ENCODE measurements around the gene SPTBN1. TPM values are rescaled to one million over a fixed set of nuclear protein-coding genes. Genes with fewer than 3 reads are reported as not detected.
A peak's percentile ranks its signal among the peaks of the same experiment; 100 is the strongest.

The SPTBN1 gene
- total RNA-seq, 1 donor from 2014 or later: 214 TPM

- no peaks in the 10 kb centered on the region for H3K9me3 Mint-ChIP-seq
- DNase-seq (ENCODE audit: extremely low spot score, unreplicated experiment): no peak
- no peak for TF ChIP-seq CTCF (conservative IDR thresholded peaks at IDR 0.05)
- H3K4me3 Mint-ChIP-seq: peak overlapping the region; percentile 89
- H3K36me3 Mint-ChIP-seq: peaks cover 8% of the 10 kb centered on the region
- peaks cover 57% of the 10 kb centered on the region for H3K4me1 Mint-ChIP-seq (ENCODE audit: unreplicated experiment)
- no peaks in the 10 kb centered on the region for H3K27me3 Mint-ChIP-seq
- H3K27ac Mint-ChIP-seq: peak overlapping the region; percentile 84
Measured at GRCh38 chr2:54559006-54559445, 102.9 kb downstream of the SPTBN1 start.

GRCh38 chr2:54559593-54560145, 103.5 kb downstream of the SPTBN1 start:
- Mint-ChIP-seq H3K36me3 (peaks cover 8% of the 10 kb centered on the region), H3K4me3 (peak overlapping the region; percentile 89), H3K27ac (peak overlapping the region; percentile 84), H3K27me3 (no peaks in the 10 kb centered on the region), H3K4me1 (ENCODE audit: unreplicated experiment) (peaks cover 60% of the 10 kb centered on the region), H3K9me3 (no peaks in the 10 kb centered on the region)
- no peak for TF ChIP-seq CTCF (conservative IDR thresholded peaks at IDR 0.05)
- DNase-seq (ENCODE audit: extremely low spot score, unreplicated experiment): no peak

GRCh38 chr2:54560146-54560881, 104.2 kb downstream of the SPTBN1 start:
- TF ChIP-seq CTCF (conservative IDR thresholded peaks at IDR 0.05): peak; percentile 62
- Mint-ChIP-seq H3K27ac (peak overlapping the region; percentile 84), H3K27me3 (no peaks in the 10 kb centered on the region), H3K36me3 (peaks cover 8% of the 10 kb centered on the region), H3K4me1 (ENCODE audit: unreplicated experiment) (peaks cover 61% of the 10 kb centered on the region), H3K4me3 (peak overlapping the region; percentile 89), H3K9me3 (no peaks in the 10 kb centered on the region)
- no peak for DNase-seq (ENCODE audit: extremely low spot score, unreplicated experiment)

- DNase-seq (ENCODE audit: extremely low spot score, unreplicated experiment): no peak
- H3K27ac Mint-ChIP-seq: peak overlapping the region; percentile 84
- H3K4me3 Mint-ChIP-seq: peak overlapping the region; percentile 89
- no peak for TF ChIP-seq CTCF (conservative IDR thresholded peaks at IDR 0.05)
- H3K9me3 Mint-ChIP-seq: no peaks in the 10 kb centered on the region
- H3K27me3 Mint-ChIP-seq: no peaks in the 10 kb centered on the region
- H3K36me3 Mint-ChIP-seq: peaks cover 8% of the 10 kb centered on the region
- H3K4me1 Mint-ChIP-seq (ENCODE audit: unreplicated experiment): peaks cover 59% of the 10 kb centered on the region
Measured at GRCh38 chr2:54561010-54561409, 104.9 kb downstream of the SPTBN1 start.

GRCh38 chr2:54564439-54564838, 108.3 kb downstream of the SPTBN1 start:
- Mint-ChIP-seq H3K36me3 (peaks cover 17% of the 10 kb centered on the region), H3K27ac (no peak overlapping the region), H3K4me3 (peak overlapping the region; percentile 40), H3K4me1 (ENCODE audit: unreplicated experiment) (peaks cover 58% of the 10 kb centered on the region), H3K27me3 (no peaks in the 10 kb centered on the region), H3K9me3 (no peaks in the 10 kb centered on the region)
- DNase-seq (ENCODE audit: extremely low spot score, unreplicated experiment): no peak
- TF ChIP-seq CTCF (conservative IDR thresholded peaks at IDR 0.05): no peak

All from type B pancreatic cell (in vitro differentiated cells).